DMS53 treated with DMSO at 0.1 percent for 48 hours (cell line): ENCODE measurements around the gene TMPRSS6.

Experiments
- DNase-seq: peaks from one replicate; lab custom pipeline; 2025; ENCODE audit not compliant: unreplicated experiment; lab: John Stamatoyannopoulos, UW

Gene TMPRSS6

GRCh38 chr22:37109242-37109917 is at the start of gene TMPRSS6:
Gene TMPRSS6 (minus strand): TSS chr22:37109713. CDS start chr22:37103417, 6,296 bp downstream.
- DNase-seq: no peak

GRCh38 chr22:37158963-37159290 is 49.4 kb upstream of the TMPRSS6 start:
- DNase-seq: no peak

DNA sequence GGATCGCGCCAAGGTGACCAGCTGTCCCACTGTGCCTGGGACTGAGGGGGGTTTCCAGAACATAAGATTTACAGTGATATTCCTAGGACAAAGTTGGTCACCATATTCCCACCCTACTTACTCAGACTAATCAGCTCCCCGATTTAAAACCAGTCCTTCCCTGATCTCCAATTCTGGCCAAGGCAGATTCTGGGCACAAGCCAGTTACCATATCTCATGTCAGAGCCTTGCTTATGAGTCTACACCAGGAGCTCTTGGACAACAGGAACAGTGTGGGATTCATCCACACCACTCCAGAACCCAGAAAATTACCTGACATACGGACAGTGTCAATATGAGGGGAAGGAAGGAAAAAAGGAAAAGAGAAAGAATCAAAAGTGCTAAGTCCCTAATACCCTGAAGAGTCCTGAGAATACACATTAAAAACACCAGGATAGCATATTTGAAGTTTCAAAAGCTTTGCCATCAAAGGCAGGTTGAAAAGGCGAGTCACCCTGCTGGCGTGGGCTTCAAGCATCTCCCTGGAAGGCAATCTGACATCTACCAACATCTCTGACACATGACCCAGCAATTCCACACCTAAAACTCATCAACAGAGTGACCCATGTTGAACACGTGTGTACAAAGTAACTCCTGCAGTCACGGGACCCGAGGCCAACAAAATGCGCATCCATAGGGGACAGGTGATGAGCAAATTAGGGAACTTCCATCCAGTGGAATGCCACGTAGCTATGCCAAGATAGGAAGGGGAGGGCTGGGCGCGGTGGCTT is 48.2 kb upstream of the TMPRSS6 start:
- no peak for DNase-seq

DNA sequence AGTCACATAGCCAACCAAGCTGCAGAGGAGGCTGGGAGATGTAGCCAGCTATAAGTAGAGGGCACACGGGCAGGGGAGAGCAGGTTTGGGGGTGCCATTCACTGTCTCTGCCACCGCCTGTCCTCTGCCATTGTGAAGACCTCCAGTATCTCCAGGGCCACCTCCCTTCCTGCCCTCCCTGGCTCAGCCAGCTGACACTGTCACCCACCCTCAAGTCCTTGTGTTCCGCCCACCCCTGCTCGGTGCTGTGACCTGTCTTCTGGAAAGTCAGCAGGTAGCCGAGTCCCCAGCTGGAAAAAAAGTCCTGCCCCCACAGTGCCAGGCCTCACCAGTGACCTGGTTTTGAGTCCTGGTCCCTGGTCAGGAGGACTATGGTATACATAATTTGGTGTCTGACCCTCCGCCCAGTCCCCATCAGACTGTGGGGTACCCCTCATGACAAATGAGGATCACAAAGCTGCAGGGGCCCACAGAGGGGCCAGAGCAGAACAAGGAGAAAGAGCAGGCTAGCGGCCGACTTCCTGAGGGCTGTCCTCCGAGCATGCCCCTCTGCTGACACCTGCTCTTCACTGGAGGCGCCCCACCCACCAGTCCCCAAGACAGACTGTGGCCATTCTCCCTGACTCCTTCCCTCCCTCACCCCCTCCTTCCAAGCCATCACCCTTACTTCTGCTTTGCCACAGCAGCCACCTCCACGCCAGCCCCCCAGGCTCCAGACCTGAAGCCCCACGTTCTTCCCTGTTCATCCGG is 47.3 kb upstream of the TMPRSS6 start:
- DNase-seq: no peak

- no peak for DNase-seq
Measured at GRCh38 chr22:37155971-37156370, 46.5 kb upstream of the TMPRSS6 start.

DNA sequence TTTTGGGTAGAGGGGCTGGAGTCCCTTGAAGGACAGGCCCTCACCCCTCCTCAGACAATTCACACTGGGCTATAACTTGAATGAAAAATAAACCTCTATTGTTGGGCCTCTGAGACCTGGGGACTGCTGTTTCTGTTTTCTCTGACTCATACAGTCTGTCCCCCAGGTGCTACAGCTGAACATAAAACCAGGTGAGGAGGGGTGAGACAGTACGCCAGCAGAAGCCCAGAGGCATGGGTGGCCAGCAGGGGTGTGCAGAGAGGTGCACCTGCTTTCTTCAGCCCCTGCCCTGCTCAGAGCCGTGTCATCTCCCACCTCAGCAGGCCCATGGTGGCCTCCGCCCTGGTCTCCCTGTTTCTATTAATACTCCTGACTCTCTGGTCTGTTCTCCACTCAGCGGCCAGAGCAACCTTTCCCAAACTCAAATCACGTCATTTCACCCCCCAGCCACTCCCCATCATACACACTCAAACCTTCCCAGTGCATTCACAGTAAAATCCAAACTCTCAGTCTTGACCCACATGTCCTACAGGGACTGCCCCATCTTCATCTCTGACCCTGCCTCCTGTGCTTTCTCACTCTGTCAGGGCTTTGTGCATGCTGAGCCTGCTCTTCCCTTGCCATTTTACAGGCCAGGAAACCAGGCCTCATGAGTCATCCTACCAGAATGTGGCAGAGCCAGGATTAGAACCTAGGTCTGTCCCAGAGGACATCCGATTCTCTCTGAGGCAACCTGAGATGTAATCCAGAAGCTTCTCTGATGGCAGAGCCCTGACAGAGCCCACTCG is 45.6 kb upstream of the TMPRSS6 start:
- DNase-seq: no peak

- no peak for DNase-seq
Measured at GRCh38 chr22:37153901-37154300, 44.4 kb upstream of the TMPRSS6 start.

GRCh38 chr22:37151401-37151800 is 41.9 kb upstream of the TMPRSS6 start:
- DNase-seq: no peak

DNA sequence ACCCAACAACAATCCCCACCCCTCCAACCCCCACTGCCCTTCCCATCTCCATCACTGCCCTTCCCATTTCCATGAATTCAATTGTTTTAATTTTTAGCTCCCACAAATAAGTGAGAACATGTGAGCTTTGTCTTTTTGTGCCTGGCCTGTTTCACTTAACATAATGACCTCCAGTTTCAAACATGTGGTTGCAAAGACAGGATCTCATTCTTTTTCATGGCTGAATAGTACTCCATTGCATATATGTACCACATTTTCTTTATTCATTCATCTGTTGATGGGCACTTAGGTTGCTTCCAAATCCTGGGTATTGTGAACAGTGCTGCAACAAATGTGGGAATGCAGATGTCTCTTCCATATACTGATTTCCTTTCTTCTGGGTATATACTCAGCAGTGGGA is 41.2 kb upstream of the TMPRSS6 start:
- no peak for DNase-seq

DNA sequence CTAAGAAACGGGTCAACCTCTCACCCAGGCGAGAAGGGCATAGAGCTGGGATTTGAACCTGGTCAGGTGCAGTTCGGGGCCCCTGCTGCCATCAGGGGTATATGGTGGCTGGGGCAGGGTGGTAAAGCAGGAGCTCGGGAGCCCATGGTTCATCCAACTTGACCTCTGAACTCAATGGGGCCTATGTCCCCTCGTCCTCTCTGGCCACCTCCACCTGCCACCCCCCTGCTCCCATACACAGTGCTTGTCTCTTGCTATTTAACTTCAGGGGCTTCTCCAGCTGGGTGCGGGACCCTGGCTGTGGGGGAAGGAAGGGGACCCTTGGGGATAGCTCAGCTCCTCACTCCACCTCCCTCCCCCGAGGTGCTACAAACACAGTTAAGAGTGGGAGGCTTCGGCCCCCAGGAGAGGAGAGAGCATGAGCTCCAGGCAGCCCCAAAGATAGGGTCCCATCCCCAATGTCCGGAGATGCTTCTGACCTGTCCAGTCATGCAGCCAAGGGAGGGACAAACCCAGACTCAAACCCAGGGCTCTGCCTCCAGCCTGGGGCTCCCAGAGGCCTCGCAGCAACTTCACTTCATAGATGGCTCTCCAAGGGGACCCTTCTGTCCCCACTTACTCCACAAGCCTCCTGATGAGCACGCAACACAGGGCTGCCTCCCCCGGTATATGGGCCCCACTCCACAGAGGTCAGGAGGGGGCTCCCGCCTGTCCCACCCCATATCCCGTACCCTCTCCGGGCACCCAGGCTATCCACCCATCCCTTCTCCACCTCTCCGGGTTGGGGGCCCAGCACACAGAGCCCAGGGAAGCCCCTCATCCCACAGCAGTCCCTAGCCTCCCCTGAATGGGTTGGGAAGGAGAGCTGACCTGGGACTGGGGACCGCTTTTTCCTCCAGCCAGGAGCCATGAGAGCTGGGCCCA is 39.5 kb upstream of the TMPRSS6 start:
- no peak for DNase-seq

- no peak for DNase-seq
Measured at GRCh38 chr22:37148031-37148651, 38.6 kb upstream of the TMPRSS6 start.

- no peak for DNase-seq
Measured at GRCh38 chr22:37147186-37147990, 37.9 kb upstream of the TMPRSS6 start.

DNA sequence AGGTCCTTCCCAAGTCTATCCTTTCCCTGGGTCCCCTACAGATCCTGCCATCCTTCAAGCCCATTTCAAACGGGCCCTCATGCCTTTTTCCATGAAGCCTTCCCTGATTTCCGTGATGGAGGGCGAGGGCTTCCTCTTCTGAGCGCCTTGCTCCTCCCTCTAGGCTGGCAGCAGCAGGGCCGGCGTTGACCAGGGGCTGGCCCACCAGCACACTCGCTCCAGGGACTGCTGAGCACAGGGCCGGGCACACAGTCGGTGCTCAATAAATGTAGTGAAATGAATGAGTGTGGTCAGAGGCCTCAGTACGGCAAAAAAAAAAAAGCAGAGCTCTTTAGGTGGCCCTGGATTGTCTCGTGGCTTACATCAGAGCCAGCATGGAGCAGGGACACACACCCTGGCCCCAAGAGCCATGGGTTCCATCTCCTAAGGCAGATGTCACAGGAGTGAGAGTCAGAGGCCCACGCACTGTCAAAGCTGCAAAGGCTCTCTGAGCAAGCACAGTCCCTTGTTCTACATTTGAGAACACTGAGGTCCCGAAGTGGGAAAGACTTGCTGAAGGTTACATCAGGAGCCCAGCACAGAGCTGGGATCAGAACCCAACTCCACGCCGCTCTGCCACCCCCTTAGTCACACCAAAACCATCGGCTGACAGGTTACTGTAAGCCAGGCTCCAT is 37.1 kb upstream of the TMPRSS6 start:
- DNase-seq: no peak

DNA sequence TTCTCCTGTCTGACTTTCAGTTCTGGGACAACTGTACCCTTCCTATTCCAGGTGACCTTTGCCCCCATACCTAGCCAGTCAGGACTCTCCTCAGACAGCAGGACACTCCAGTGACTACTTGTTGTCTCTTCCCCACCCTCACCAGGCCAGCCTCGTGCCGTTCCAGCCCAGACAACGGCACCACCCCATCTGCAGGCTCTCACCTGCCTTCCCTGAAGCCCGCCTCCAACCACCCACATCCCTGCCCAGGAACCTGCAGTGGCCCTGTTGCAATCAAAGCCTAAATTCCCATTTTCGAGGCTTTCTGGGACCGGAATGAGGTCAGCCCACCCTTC is 36.5 kb upstream of the TMPRSS6 start:
- no peak for DNase-seq

DNA sequence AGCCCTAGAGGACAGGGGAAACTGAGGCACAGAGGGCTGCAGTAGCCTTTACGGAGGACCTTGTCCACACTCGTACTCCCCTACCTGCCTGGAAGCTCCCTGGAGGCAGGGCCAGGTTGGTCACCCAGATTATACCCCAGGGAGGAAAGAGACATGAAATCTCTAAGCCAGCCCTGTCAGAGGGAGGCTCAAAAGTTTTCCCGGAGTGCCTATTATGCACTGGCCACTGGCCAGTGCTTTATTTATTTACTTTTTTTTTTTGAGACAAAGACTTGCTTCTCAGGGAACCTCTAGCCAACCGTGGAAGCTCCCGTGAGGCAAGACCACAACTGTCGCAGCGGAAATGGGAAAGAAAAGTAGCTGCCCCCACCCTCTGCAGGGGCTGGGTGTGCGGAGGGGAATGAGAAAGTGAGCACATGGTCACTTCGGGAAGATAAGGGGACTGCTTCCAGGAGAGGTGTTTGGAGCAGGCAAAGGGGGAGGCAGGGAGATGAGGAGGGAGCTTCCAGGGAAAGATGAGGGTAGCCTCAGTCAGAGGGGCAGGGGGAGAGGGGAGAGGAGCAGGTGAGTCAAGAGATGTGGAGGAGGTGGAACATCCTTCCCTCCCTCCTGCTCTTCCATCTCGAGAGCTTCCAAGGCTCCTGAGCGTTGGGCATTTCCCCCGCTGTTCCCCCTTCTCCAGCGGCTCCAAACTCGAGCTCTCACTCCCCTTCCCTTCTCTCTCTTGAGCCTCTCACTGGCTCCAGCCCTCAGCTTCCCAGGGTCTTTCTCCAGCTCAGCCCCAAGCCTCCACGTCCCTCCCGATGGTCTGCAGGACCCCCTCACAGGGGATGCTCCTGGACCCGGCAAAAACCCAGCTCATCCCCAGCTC is 35.9 kb upstream of the TMPRSS6 start:
- DNase-seq: no peak

GRCh38 chr22:37144180-37144554 is 34.7 kb upstream of the TMPRSS6 start:
- DNase-seq: no peak

GRCh38 chr22:37141971-37142370 is 32.5 kb upstream of the TMPRSS6 start:
- no peak for DNase-seq

DNA sequence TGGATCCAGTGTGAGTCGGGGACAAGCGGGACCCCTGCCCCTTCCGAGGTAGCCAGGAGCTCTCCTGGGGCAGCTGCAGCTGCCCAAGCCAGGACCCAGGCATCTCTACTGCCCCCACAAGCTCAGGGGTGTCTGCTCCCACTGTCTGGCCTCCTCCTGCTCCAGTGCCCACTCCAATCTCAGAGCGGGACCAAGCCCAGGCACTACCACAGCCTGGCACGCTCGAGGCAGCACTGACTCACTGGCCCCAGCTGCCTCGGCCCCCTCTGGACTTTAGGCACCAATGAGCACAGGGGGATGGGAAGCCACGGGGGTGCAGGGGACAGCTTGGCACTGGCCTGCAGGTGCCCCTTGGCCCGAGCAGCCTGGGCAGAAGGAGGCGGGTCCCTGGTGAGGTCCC is 32.0 kb upstream of the TMPRSS6 start:
- no peak for DNase-seq
